UCSD-AML1 (cell line): Measurements from ENCODE around the gene TRAPPC10.
"Not testable (repeated sequence)": the region's sequence is repeated elsewhere in the genome, so short reads cannot be mapped to it uniquely, and the experiment has no call there.

Source experiments
- DNase-seq: peaks from one replicate; lab custom pipeline; 2025; ENCODE audit not compliant: unreplicated experiment; lab: John Stamatoyannopoulos, UW

The TRAPPC10 gene

GRCh38 chr21:44085491-44086321 lies 73.6 kb downstream of the TRAPPC10 start:
- DNase-seq, result no peak

GRCh38 chr21:44086636-44087425 lies 74.7 kb downstream of the TRAPPC10 start:
- DNase-seq, result no peak

GRCh38 chr21:44087426-44088400 lies 75.6 kb downstream of the TRAPPC10 start:
- DNase-seq, result peak; percentile 76

GRCh38 chr21:44088401-44088780 lies 76.3 kb downstream of the TRAPPC10 start:
- no peak for DNase-seq

- DNase-seq, result no peak
Observed at GRCh38 chr21:44089001-44089911, 77.1 kb downstream of the TRAPPC10 start.

- DNase-seq, result no peak
Observed at GRCh38 chr21:44090325-44090724, 78.2 kb downstream of the TRAPPC10 start.

- DNase-seq, result no peak
Observed at GRCh38 chr21:44092211-44092610, 80.1 kb downstream of the TRAPPC10 start.

GRCh38 chr21:44093761-44094160 lies 81.7 kb downstream of the TRAPPC10 start:
- DNase-seq, result no peak

- no peak for DNase-seq
Observed at GRCh38 chr21:44094832-44095231, 82.7 kb downstream of the TRAPPC10 start.

GRCh38 chr21:44098507-44098906 lies 86.4 kb downstream of the TRAPPC10 start:
- DNase-seq, result not testable (repeated sequence)

GRCh38 chr21:44098964-44099363 lies 86.9 kb downstream of the TRAPPC10 start:
- not testable (repeated sequence) for DNase-seq

GRCh38 chr21:44107026-44107501 lies 95.0 kb downstream of the TRAPPC10 start, which contains the start of gene PWP2:
Gene PWP2, plus strand, starts transcription at chr21:44107399. Its CDS starts 18 bp downstream, at chr21:44107417.
- DNase-seq, result not testable (repeated sequence)

- DNase-seq, result not testable (repeated sequence)
Observed at GRCh38 chr21:44107589-44107988, 95.5 kb downstream of the TRAPPC10 start.

- DNase-seq, result not testable (repeated sequence)
Observed at GRCh38 chr21:44113702-44114371, 101.7 kb downstream of the TRAPPC10 start.

GRCh38 chr21:44122131-44122530 lies 110.0 kb downstream of the TRAPPC10 start:
- DNase-seq, result not testable (repeated sequence)

GRCh38 chr21:44127827-44128226 lies 115.7 kb downstream of the TRAPPC10 start:
- not testable (repeated sequence) for DNase-seq

- not testable (repeated sequence) for DNase-seq
Observed at GRCh38 chr21:44133715-44134057, 121.6 kb downstream of the TRAPPC10 start.

- not testable (repeated sequence) for DNase-seq
Observed at GRCh38 chr21:44134732-44135131, 122.6 kb downstream of the TRAPPC10 start.

- DNase-seq, result not testable (repeated sequence)
Observed at GRCh38 chr21:44138039-44138438, 125.9 kb downstream of the TRAPPC10 start.
